NCI-H2171 (cell line): ENCODE data around the gene ZFHX3.

ENCODE experiments used
- DNase-seq: peaks from one replicate; lab custom pipeline; 2025; lab: John Stamatoyannopoulos, UW

The ZFHX3 gene

DNA sequence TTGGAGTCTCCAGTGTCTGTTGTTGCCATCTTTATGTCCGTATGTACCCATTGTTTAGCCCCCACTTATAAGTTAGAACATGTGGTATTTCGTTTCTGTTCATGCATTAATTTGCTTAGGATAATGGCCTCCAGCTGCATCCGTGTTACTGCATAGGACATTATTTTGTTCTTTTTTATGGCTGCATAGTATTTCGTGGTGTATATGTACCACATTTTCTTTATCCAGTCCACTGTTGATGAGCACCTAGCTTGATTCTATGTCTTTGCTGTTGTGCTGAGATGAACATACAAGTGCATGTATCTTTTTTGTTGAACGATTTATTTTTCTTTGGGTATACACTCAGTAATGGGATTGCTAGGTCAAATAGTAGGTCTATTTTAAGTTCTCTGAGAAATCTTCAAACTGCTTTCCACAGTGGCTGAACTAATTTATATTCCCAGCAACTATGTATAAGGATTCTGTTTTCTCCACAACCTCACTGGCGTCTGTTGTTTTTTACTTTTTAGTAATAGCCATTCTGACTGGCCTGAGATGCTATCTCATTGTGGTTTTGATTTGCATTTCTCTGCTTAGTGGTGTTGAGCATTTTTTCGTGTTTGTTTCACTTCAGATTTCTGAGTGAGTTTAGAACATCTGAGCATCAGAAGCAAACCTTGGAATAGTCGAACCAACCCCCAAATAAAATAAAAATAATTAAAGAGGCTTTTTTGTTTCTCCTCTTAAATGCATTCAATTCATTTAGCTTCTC is 304.7 kb downstream of the ZFHX3 start:
- no peak for DNase-seq

DNA sequence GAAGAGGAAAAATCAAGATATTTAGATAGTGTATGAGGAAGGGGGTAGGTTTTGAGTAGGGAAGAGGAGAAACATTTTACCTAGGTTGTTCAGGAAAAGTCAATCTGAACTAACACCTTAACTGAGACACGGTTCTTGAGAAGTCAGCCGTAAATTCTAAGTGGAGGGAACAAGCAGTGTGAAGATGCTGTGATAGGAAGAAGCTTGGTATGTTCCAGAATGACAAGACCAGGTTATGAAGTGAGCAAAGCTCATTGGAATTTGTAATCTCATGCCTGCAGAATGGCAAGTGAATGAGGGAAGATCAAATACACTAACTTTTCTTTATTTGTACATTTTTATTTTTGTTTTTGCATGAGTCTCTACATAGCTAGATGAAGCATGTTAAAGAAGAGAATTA is 307.6 kb downstream of the ZFHX3 start:
- no peak for DNase-seq

DNA sequence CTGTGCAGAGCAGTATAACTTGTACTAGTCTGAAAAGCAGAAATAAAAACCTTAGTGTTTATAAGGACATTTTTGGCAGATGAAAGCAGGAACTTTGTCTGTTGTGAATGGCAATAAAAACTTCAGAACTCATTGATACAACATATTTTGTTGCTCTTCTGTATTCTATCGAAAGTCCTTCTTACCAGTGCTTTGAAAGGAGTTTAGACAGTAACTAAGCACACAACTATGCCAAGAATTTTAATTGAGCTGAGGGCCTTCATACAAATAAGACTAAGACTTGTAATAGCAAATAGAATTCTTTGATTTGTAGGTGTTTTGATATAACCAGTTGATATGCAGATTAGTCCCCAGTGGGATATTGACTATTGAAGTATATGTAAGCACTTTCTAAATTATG is 308.4 kb downstream of the ZFHX3 start:
- DNase-seq = no peak

DNA sequence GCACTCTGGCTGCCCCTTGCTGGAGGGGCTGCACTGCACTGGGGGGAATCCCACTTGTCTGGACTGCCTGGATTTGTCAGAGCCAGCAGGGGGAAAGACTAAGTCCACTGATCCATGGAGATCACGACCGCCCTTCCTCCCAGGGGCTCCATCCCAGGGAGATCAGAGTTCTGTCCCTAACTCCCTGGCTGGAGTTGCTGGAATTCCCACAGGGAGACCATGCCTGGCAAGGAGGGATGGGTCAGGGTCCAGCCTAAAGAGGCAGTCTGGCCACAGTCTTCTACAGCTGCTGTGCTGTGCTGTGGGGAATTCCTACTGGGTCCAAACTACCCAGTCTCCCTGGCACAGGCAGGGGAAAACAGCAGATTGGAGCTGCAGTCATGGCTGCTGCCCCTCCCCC is 311.9 kb downstream of the ZFHX3 start:
- no peak for DNase-seq
